Activated T-helper 1 cell treated with Interleukin-2 at 50 U/mL for 16 hours (primary cell): ENCODE data around the gene PRRT2.

Source experiments
- DNase-seq: peaks from one replicate; pipeline ENCODE4 v3.0.0-alpha.2; 2020; ENCODE audit warnings: low read depth

Gene PRRT2

DNA sequence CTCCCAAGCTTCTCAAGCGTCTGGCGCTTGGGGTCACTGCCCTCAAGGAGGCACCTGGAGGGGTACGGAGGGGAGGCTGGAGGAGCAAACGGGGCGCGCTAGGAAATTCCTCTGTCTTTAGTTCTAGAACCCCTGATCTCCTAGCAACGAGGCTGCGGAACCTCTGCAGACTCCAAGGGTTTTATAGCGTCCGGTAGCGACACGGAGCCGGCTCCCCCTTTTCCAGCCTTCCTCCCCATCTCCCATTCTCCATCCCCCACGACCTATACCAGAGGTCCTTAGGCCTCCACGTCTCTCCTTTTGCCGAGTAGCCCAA, 51.6 kb downstream of the PRRT2 start:
- DNase-seq, result no peak

DNA sequence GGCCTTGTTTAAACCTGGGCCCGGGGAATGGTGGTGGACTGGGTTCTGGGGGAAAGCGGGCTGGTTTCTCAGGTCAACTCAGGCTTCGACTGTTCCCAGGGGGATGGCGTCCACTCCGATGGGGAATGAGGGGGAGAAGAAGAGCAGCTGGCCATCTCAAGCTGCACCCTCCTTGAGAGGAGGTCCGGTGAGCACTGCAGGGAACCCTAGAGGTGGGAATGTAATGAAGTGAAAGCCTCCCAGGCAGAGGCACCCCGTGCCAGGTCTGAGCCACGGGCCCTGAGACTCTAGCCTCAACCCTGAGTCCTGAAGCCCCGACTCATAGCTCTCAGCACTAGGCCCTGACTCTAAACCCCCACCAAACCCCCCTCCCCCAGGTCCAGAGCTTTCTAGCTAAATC, 52.2 kb downstream of the PRRT2 start:
- DNase-seq, result no peak
